SK-N-SH treated with all-trans-retinoic acid at 6 μM for 48 hours (cell line): ENCODE data around the gene SLAMF6.
"Not testable (repeated sequence)": the region's sequence is repeated elsewhere in the genome, so short reads cannot be mapped to it uniquely, and the experiment has no call there.

ENCODE experiments used
- CREB5 ChIP-seq: fragments of 250-450 bp; sonication (Bioruptor Pico); IDR thresholded peaks from 2 replicates; pipeline ENCODE4 v1.5.1; 2020; ENCODE audit warnings: low read depth, mild to moderate bottlenecking, moderate library complexity
- CSRNP3 ChIP-seq: fragments of 250-450 bp; sonication (Bioruptor Pico); IDR thresholded peaks from 2 replicates; pipeline ENCODE4 v1.5.1; 2021; ENCODE audit warnings: mild to moderate bottlenecking, moderate library complexity
- PATZ1 ChIP-seq: fragments of 250-450 bp; sonication (Bioruptor Pico); IDR thresholded peaks from 2 replicates; pipeline ENCODE4 v1.8.0; 2020; ENCODE audit warnings: mild to moderate bottlenecking, moderate library complexity, borderline replicate concordance
- POU6F1 ChIP-seq: fragments of 250-450 bp; sonication (Bioruptor Pico); IDR thresholded peaks from 2 replicates; pipeline ENCODE4 v1.8.0; 2021; ENCODE audit warnings: low read depth, mild to moderate bottlenecking, moderate library complexity, borderline replicate concordance
- PPARA ChIP-seq: fragments of 250-450 bp; sonication (Bioruptor Pico); IDR thresholded peaks from 2 replicates; pipeline ENCODE4 v1.5.0; 2020; ENCODE audit warnings: mild to moderate bottlenecking, borderline replicate concordance
- ZFP3 ChIP-seq: fragments of 250-450 bp; sonication (Bioruptor Pico); IDR thresholded peaks from 2 replicates; pipeline ENCODE4 v1.5.0; 2020; ENCODE audit warnings: mild to moderate bottlenecking, moderate library complexity
- TF ChIP-seq, protein P1 (sequence below): fragments of 250-450 bp; sonication (Bioruptor Pico); IDR thresholded peaks from 2 replicates; pipeline ENCODE4 v1.5.0; 2020; ENCODE audit warnings: mild to moderate bottlenecking, moderate library complexity

GRCh38 chr1:160531809-160532556 lies 8.9 kb upstream of the SLAMF6 start:
- TF ChIP-seq POU6F1; ZFP3 (CRISPR knock-in tag); PPARA (CRISPR knock-in tag); CREB5 (CRISPR knock-in tag); PATZ1 (CRISPR knock-in tag); CSRNP3 (CRISPR knock-in tag): not testable (repeated sequence)
- TF ChIP-seq, protein P1, sequence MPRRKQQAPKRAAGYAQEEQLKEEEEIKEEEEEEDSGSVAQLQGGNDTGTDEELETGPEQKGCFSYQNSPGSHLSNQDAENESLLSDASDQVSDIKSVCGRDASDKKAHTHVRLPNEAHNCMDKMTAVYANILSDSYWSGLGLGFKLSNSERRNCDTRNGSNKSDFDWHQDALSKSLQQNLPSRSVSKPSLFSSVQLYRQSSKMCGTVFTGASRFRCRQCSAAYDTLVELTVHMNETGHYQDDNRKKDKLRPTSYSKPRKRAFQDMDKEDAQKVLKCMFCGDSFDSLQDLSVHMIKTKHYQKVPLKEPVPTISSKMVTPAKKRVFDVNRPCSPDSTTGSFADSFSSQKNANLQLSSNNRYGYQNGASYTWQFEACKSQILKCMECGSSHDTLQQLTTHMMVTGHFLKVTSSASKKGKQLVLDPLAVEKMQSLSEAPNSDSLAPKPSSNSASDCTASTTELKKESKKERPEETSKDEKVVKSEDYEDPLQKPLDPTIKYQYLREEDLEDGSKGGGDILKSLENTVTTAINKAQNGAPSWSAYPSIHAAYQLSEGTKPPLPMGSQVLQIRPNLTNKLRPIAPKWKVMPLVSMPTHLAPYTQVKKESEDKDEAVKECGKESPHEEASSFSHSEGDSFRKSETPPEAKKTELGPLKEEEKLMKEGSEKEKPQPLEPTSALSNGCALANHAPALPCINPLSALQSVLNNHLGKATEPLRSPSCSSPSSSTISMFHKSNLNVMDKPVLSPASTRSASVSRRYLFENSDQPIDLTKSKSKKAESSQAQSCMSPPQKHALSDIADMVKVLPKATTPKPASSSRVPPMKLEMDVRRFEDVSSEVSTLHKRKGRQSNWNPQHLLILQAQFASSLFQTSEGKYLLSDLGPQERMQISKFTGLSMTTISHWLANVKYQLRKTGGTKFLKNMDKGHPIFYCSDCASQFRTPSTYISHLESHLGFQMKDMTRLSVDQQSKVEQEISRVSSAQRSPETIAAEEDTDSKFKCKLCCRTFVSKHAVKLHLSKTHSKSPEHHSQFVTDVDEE (CRISPR knock-in tag) = not testable (repeated sequence)
